CMK (cell line): ENCODE measurements around the gene KCNF1.

ENCODE experiments used
- DNase-seq: peaks from one replicate; pipeline ENCODE4 v3.0.0-alpha.2; 2010; ENCODE audit warnings: low read depth

KCNF1 gene

GRCh38 chr2:10919410-10919770, 7.7 kb downstream of the KCNF1 start:
- no peak for DNase-seq

GRCh38 chr2:10919771-10920621, 8.3 kb downstream of the KCNF1 start:
- DNase-seq: no peak

GRCh38 chr2:10920764-10921388, 9.1 kb downstream of the KCNF1 start:
- DNase-seq: no peak

GRCh38 chr2:10921525-10921924, 9.8 kb downstream of the KCNF1 start:
- no peak for DNase-seq

GRCh38 chr2:10922307-10923007, 10.7 kb downstream of the KCNF1 start:
- no peak for DNase-seq

GRCh38 chr2:10923008-10923375, 11.3 kb downstream of the KCNF1 start:
- no peak for DNase-seq

GRCh38 chr2:10923965-10924364, 12.2 kb downstream of the KCNF1 start:
- DNase-seq: no peak

GRCh38 chr2:10924441-10924840, 12.7 kb downstream of the KCNF1 start:
- DNase-seq: no peak

- no peak for DNase-seq
These were observed 13.1 kb downstream of the KCNF1 start for GRCh38 chr2:10924859-10925258.

GRCh38 chr2:10926191-10926820, 14.6 kb downstream of the KCNF1 start:
- no peak for DNase-seq

GRCh38 chr2:10930721-10931516, 19.2 kb downstream of the KCNF1 start:
- DNase-seq: no peak

GRCh38 chr2:10931710-10932255, 20.0 kb downstream of the KCNF1 start:
- DNase-seq: no peak

GRCh38 chr2:10932345-10933151, 20.8 kb downstream of the KCNF1 start:
- DNase-seq: no peak

GRCh38 chr2:10933700-10934225, 22.0 kb downstream of the KCNF1 start:
- DNase-seq: no peak

- no peak for DNase-seq
These were observed 22.7 kb downstream of the KCNF1 start for GRCh38 chr2:10934308-10934978.

GRCh38 chr2:10934979-10935350, 23.2 kb downstream of the KCNF1 start:
- no peak for DNase-seq

GRCh38 chr2:10935366-10935918, 23.7 kb downstream of the KCNF1 start:
- no peak for DNase-seq

- no peak for DNase-seq
These were observed 24.5 kb downstream of the KCNF1 start for GRCh38 chr2:10935953-10936942.
